ENCODE results near the gene BBS10.
"Not testable (repeated sequence)": the region's sequence is repeated elsewhere in the genome, so short reads cannot be mapped to it uniquely, and the experiment has no call there.

BBS10 gene

DNA sequence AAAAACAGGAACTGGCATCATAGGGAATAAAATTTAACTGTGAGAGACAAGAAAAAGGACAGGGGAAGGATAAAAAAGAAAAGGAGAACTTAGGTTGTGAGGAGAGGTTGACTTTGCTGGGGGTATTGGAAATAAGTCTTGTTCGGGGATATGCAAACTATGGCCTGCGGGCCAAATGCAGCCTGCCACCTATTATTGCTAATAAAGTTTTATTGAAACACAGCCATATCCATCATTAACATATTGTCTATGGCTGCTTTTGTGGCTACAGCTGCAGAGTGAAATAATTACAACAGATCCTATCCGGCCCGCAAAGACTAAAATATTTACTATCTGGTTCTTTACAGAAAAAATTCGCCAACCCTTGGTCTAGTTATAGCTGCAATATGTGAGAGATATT is 18.6 kb downstream of the BBS10 start:
- DNase-seq (ENCODE audit: low read depth in 2 of 2): no peak

DNA sequence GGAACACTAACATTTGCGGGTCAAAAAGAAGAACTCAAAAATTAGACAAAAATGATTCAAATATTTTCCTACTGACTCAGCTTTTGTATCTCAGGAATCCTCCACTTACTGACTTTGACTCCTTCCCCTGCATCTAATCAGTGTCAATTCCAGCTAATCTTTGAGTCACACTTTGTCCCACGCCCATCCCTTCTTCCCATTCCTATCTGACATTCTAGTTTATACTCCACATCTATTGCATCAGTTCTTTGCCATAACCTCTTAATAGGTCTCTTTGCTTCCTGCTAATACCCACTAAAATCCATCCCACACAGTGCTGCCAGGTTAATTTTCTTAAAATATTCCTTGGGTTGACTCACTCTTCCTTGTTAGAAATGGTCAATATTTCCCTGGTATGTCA is 19.1 kb downstream of the BBS10 start:
- DNase-seq (ENCODE audit: low read depth in 2 of 2): no peak

DNA sequence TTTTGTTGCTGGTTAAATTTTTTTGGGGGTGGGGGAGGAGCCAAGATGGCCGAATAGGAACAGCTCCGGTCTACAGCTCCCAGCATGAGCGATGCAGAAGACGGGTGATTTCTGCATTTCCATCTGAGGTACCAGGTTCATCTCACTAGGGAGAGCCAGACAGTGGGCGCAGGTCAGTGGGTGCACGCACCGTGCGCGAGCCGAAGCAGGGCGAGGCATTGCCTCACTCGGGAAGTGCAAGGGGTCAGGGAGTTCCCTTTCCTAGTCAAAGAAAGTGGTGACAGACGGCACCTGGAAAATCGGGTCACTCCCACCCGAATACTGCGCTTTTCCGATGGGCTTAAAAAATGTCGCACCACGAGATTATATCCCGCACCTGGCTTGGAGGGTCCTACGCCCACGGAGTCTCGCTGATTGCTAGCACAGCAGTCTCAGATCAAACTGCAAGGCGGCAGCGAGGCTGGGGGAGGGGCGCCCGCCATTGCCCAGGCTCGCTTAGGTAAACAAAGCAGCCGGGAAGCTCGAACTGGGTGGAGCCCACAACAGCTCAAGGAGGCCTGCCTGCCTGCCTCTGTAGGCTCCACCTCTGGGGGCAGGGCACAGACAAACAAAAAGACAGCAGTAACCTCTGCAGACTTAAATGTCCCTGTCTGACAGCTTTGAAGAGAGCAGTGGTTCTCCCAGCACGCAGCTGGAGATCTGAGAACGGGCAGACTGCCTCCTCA is 28.5 kb downstream of the BBS10 start:
- not testable (repeated sequence) for DNase-seq (ENCODE audit: low read depth in 2 of 2)

DNA sequence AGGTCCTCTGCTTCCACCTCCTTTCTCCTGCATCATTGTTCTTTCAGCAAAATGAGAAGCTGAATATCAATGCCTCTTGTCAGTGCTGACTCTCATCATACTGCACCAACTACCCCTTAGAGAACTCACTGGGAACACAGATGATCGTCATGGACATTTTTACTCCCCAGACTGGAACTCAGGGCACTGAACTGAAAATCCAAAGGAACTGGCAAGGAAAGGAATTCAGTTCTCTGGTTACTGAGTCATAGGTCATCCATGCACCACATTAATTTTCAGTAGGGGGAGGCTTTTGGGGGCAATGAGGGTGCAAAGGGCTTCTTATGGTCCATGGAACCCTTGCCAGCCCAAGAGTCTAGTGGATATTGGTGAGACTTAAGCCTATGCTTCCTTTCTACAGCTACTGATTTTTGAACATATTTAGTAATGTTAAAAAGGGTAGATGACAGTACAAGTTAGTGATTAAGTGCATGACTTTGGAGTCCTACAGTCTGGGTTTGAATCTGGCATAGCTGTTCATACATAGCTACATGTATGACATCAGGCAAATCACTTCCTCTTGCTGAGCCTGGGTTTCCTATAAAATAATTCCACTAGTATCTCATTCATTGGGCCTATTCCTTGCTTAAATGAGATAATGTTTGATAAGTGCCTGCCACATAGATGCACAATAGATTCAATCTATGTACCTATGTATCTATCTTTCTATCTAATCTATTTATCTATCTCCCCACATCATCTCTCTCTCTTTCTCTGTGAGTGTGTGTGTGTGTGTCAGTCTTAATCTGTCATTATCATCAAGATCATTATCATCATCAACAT is 29.2 kb downstream of the BBS10 start:
- no peak for DNase-seq (ENCODE audit: low read depth in 2 of 2)

DNA sequence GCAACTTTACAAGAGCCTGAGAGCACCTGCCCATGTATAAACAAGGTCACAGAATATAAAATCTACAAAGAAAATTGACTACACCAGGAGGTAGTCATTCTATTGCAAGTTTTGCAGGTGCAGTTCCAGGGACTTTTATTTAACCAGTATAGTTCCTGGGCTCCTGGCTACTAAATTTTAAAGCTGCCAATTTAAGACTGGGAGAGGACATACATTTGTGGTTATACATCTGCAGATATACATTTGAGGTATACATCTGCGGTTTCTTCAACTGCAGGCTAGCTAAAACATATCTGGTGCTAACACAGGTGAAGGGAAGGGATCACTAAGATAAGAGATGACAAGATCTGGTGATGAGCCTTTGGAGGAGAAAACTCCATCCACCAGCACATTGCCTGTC is 30.2 kb downstream of the BBS10 start:
- no peak for DNase-seq (ENCODE audit: low read depth in 2 of 2)

DNA sequence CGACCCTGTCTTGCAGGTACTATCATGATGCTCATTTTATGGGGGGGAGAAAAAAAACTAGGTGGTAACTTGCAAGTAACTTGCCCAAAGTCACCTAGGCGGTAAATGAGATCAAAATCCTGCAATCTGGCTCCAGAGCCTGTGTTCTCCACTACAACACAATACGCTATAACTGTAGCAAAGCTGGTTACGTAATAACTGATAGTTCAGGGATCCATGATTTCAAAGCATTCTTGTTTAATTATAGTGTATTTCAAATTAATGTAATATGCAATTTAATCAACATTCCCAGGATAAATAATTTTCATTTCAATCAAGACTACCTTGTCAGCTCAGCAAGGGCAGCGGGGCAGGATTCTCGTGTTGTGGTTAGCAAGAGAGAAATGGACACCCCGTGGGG is 31.7 kb downstream of the BBS10 start:
- no peak for DNase-seq (ENCODE audit: low read depth in 2 of 2)

DNA sequence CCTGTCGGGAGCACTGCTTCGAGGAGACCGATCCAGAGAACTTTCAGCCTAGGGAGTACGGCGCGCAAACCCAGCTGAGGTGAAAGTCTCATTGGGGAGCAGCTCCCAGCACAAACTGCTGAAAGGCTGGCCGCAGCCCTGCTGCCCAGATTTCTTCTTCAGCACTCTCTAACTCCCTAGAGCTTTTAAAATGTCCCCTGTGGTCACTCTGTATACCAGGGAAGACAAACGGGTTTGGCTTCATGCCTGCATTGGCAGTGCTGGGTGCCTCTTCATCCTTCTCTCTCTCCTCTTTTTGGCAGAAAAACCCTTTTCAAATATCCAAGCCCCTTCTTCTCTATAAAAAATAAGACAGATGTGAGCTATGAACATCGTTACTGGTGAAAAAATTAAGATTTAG is 34.9 kb downstream of the BBS10 start:
- DNase-seq (ENCODE audit: low read depth in 2 of 2): no peak

DNA sequence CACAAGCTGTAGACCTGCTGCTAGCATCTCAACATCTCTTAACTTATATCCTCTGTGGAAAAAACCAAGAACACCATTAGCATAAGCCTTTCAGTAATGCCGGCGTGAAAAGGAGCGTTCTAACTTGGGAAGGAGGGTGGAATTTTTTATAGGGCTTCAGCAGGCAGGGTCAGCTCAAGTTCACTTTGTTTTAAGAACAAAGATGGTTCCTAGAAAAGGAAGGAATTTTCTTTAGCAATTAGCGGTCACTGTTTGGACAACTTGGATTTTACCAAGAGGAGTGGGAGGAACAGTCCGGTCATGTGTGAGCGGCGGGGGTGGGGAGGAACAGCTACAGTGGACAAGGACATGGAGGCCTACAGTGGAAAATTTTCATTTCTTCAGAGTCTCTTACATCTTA is 35.9 kb downstream of the BBS10 start:
- DNase-seq (ENCODE audit: low read depth in 2 of 2): no peak

DNA sequence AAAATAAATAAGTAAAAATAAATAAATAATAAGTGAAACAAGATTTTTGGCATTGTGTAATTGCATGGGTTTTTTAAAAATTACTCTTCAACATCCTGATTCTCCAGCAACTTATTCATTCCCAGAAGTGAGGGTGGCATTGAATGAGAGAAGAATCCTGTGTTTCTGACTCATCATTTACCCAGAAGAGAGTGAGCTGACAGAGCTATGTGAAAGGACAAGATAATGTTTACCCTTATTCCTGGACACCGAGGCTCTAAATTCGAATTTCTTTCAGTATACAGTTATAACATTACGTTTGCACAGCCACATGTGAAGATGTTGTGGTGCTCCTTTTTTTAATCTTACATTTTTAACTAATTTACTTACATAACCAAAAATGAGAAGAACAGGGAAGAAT is 36.4 kb downstream of the BBS10 start:
- no peak for DNase-seq (ENCODE audit: low read depth in 2 of 2)

DNA sequence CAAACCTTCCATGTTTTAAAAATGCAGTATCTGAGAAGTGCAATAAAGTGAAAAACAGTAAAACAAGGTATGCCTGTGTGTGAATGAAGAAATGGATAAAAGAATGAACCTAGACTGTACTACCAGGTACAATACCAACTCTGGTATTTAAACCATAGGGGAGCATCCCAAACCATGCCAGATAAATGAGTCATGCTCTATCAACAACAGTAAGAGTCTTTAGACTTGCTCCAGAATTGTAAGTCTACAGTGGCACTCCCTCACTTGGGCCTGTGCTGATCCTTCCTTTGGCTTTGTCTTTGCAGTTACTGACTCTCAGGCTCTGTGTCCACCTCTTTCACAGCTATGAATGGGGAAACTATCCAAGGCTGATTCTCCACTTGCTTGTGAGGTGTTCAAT is 38.1 kb downstream of the BBS10 start:
- DNase-seq (ENCODE audit: low read depth in 2 of 2): no peak

DNA sequence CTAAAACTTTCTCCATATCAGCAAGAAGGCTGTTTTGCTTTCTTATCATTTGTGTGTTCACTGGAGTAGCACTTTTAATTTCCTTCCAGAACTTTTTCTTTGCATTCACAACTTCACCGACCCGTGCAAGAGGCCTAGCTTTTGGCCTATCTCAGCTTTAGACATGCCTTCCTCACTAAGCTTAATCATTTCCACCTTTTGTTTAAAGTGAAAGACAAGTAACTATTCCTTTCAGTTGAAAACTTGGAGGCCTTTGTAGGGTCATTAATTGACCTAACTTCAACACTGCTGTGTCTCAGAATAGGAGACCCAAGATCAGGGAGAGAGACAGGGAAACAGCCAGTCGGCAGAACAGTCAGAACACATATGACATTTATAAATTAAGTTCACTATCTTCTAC is 39.3 kb downstream of the BBS10 start:
- no peak for DNase-seq (ENCODE audit: low read depth in 2 of 2)

DNA sequence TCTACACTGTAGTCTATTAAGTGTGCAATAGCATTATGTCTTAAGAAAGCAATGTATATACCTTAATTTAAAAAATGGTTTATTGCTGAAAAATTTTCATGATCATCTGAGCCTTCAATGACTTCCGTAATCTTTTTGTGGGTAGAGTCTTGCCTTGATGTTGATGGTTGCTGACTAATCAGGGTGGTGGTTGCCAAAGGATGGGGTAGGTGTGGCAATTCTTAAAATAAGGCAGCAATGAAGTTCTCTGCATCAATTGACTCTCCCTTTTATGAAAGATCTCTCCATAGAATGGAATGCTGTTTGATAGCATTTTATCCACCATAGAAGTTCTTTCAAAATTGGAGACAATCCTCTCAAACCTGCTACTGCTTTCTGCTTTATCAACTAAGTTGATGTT is 41.1 kb downstream of the BBS10 start:
- DNase-seq (ENCODE audit: low read depth in 2 of 2): no peak

DNA sequence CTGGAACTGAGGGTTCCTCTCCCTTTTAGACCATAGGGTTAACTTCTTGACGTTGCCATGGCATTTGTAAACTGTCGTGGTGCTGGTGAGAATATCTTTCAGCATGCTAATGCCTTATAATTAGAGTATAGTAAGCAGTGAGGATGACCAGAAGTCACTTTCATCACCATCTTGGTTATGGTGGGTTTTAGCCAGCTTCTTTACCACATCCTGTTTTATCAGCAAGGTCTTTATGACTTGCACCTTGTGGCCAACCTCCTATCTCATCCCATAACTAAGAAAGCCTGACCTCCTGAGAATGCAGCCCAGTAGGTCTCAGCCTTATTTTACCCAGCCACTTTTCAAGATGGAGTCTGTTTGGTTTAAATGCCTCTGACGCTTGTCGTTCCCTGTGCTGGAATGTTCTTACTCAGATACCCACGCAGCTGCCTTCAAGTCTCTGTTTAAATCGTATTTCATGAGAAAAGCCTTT is 44.2 kb downstream of the BBS10 start:
- DNase-seq (ENCODE audit: low read depth in 2 of 2): no peak

DNA sequence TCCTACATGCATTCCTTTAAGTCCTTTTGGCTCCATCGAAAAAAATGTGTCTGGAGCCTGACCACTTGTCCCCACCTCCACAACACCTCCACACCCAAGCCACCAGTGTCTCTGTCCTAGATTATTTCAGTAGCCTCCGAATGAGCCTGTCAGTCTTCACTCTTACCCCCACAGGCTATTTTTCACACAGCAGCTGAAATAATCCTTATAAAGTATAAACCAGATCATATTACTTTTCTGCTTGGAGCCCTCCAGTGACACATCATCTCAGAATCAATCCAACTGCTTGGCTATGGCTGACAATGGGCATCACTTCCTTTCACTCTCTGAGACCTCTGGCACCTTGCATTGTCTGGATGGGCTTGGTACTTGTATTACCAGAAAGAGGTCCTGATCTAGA is 44.9 kb downstream of the BBS10 start:
- no peak for DNase-seq (ENCODE audit: low read depth in 2 of 2)

DNA sequence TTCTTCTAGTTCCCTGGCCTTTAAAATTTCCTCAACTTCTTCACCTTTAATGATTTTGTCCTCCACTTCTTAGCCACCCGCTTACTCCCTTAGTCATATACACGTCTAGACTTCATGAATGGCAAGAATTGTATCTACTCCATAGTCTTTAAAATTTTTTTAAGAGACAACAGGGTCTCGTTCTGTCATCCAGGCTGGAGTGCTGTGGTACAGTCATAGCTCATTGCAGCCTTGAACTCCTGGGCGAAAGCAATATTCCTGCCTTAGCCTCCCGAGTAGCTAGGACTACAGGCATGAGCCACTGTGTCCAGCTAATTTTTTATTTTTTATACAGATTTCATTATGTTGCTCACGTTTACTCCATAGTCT is 47.9 kb downstream of the BBS10 start:
- no peak for DNase-seq (ENCODE audit: low read depth in 2 of 2)

DNA sequence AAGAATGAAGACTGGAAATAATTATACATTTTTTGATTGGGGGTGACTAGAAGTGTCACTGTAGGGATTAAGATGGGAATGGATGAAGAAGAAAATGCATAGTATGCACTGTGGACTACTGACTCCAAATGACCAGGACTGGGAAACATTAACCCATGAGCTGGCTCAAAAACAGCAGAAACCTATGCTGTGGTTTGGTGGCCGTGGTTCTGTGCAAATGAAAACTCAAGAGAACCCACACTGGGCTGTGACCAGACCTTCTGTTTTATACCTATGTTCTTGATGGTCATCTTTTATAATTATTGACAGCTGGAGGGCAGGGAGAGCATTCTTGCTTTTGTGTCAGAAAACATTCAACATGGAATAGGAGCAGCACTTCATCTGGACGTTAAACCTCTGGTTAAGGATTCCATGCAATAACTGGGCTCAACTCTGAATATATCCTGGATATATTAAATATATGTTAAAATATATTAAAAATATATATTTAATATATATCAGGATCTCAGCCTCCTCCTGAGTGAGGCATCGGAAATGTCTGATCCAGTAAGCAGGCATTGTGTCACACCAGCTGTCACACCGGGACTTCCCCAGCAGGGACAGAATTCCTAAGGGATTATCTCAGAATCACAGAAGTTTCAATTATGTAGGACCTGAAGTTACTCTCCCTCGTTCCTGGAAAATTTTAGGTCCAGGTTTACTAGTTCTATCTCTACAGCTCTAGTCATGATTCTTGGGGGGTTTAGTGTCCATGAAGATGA is 48.5 kb downstream of the BBS10 start:
- DNase-seq (ENCODE audit: low read depth in 2 of 2): no peak

All from activated CD4-positive, alpha-beta T cell treated with anti-CD3 and anti-CD28 coated beads for 24 hours (primary cell).